ENCODE results near the gene NR0B2. TPM values are rescaled to one million over a fixed set of nuclear protein-coding genes. Genes with fewer than 3 reads are reported as not detected.

The NR0B2 gene
- total and polyA plus RNA-seq, 2 of the 13 experiments (the other 11 are each of a cell fraction or from before 2014, with no cell fraction given), result 72.5 to 133 TPM

- TF ChIP-seq ZNF432 (CRISPR knock-in tag; IDR thresholded peaks at IDR 0.05; ENCODE audit: borderline replicate concordance) (no peak), HNRNPH1 (optimal IDR thresholded peaks at IDR 0.05; ENCODE audit: low read depth, low read length) (no peak), BATF2 (CRISPR knock-in tag; IDR thresholded peaks at IDR 0.05) (peak; percentile 87), CHD2 (IDR thresholded peaks at IDR 0.05; ENCODE audit: low read depth, low read length) (no peak), ZNF292 (CRISPR knock-in tag; IDR thresholded peaks at IDR 0.05; ENCODE audit: borderline replicate concordance, low read depth) (no peak), ZNF784 (CRISPR knock-in tag; IDR thresholded peaks at IDR 0.05; ENCODE audit: borderline replicate concordance) (no peak), REXO4 (CRISPR knock-in tag; IDR thresholded peaks at IDR 0.05; ENCODE audit: borderline replicate concordance) (no peak; the same call in 1 of the 2 replicates), REST (IDR thresholded peaks at IDR 0.05; ENCODE audit: borderline replicate concordance in 1 of 2, low read depth in 1 of 2, low read length in 2 of 2) (no peak), TSC22D2 (CRISPR knock-in tag; IDR thresholded peaks at IDR 0.05; ENCODE audit: borderline replicate concordance) (no peak), ZFP36L1 (CRISPR knock-in tag; IDR thresholded peaks at IDR 0.05) (peak; percentile 46; the same call in 1 of the 2 replicates), TARDBP (CRISPR knock-in tag; IDR thresholded peaks at IDR 0.05) (peak; percentile 74), SNAPC4 (CRISPR knock-in tag; IDR thresholded peaks at IDR 0.05) (no peak), RXRB (CRISPR knock-in tag; IDR thresholded peaks at IDR 0.05; ENCODE audit: borderline replicate concordance) (no peak), ZNF567 (CRISPR knock-in tag; IDR thresholded peaks at IDR 0.05; ENCODE audit: borderline replicate concordance) (peak; percentile 54; the same call in 1 of the 2 replicates), TERF1 (CRISPR knock-in tag; IDR thresholded peaks at IDR 0.05) (0 out of 2 replicates have a peak, but pooled peaks have one; percentile 29)
These were observed 24.0 kb downstream of the NR0B2 start, which contains the start of gene GPN2 (continued) for GRCh38 chr1:26889551-26890466.

Measured in HepG2 (cell line).